ENCODE measurements around the gene CDH2. TPM values are rescaled to one million over a fixed set of nuclear protein-coding genes. Genes with fewer than 3 reads are reported as not detected.

The CDH2 gene
- polyA plus RNA-seq, 1 donor from 2014 or later, result not detected

DNA sequence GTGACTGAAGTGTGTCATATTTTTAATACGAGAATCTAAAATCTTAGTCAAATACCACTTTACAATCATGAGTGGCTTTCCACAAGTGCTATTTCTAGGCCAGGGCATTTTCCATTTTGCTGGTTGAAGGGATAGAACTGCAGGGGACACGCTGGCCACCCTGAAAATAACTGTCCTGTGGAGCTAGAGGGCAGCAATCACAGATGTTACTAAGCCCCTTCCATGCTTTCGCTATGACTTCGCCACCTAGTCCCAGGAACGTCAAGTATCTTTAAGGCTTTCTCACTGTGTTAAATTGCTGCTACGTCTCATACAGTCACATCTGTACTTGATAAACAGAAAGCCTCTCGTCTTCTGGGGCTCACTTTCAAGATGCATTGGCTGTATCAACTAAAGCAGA, 171.8 kb downstream of the CDH2 start:
- Mint-ChIP-seq H3K27me3 (no peaks in the 10 kb centered on the region), H3K9me3 (peaks cover 0 to 9% (median 3%) of the 10 kb centered on the region in 3 donors), H3K4me3 (no peak overlapping the region), H3K4me1 (no peaks in the 10 kb centered on the region), H3K36me3 (no peaks in the 10 kb centered on the region), H3K27ac (no peak overlapping the region)

GRCh38 chr18:28004606-28005005, 172.3 kb downstream of the CDH2 start:
- H3K27ac Mint-ChIP-seq, result no peak overlapping the region
- peaks cover 0 to 6% (median 3%) of the 10 kb centered on the region in 3 donors for H3K9me3 Mint-ChIP-seq
- H3K4me1 Mint-ChIP-seq, result no peaks in the 10 kb centered on the region
- H3K36me3 Mint-ChIP-seq, result no peaks in the 10 kb centered on the region
- no peaks in the 10 kb centered on the region for H3K27me3 Mint-ChIP-seq
- H3K4me3 Mint-ChIP-seq, result no peak overlapping the region

DNA sequence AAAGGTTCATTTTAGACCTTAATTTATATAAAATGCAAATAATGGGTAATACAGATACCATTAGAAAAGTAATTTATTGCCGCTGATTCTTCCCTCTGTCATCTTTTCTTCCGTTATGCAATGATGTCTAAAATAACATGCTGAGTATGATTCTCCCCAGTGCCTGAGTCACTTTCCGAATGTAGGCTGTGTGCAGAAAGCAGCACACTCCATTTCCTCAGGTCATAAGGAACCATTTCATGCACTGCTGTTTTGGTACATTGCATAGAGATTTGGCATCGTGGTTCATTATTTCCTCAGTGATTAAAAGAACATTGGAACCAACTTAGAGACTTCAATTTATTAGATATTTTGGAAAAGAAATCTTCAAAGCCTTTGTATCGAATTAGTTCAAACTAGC, 173.5 kb downstream of the CDH2 start:
- Mint-ChIP-seq H3K27ac (no peak overlapping the region), H3K36me3 (no peaks in the 10 kb centered on the region), H3K4me1 (no peaks in the 10 kb centered on the region), H3K9me3 (peaks cover 0 to 4% (median 3%) of the 10 kb centered on the region in 3 donors), H3K4me3 (no peak overlapping the region), H3K27me3 (no peaks in the 10 kb centered on the region)

GRCh38 chr18:28002841-28003240, 174.1 kb downstream of the CDH2 start:
- Mint-ChIP-seq H3K36me3 (no peaks in the 10 kb centered on the region), H3K27me3 (no peaks in the 10 kb centered on the region), H3K27ac (no peak overlapping the region), H3K4me1 (no peaks in the 10 kb centered on the region), H3K4me3 (no peak overlapping the region), H3K9me3 (peaks cover 0 to 4% (median 3%) of the 10 kb centered on the region in 3 donors)

- Mint-ChIP-seq H3K36me3 (no peaks in the 10 kb centered on the region), H3K4me3 (no peak overlapping the region), H3K9me3 (peaks cover 2 to 4% (median 2%) of the 10 kb centered on the region in 3 donors), H3K27me3 (no peaks in the 10 kb centered on the region), H3K27ac (no peak overlapping the region), H3K4me1 (no peaks in the 10 kb centered on the region)
These were observed 180.1 kb downstream of the CDH2 start for GRCh38 chr18:27996801-27997272.

GRCh38 chr18:27995770-27996502, 181.0 kb downstream of the CDH2 start:
- H3K27me3 Mint-ChIP-seq, result no peaks in the 10 kb centered on the region
- H3K4me1 Mint-ChIP-seq, result no peaks in the 10 kb centered on the region
- no peak overlapping the region for H3K4me3 Mint-ChIP-seq
- H3K27ac Mint-ChIP-seq, result no peak overlapping the region
- H3K9me3 Mint-ChIP-seq, result peaks cover 2 to 4% (median 2%) of the 10 kb centered on the region in 3 donors
- no peaks in the 10 kb centered on the region for H3K36me3 Mint-ChIP-seq

GRCh38 chr18:27994571-27994970, 182.4 kb downstream of the CDH2 start:
- peaks cover 2 to 4% (median 2%) of the 10 kb centered on the region in 3 donors for H3K9me3 Mint-ChIP-seq
- no peak overlapping the region for H3K4me3 Mint-ChIP-seq
- H3K4me1 Mint-ChIP-seq, result no peaks in the 10 kb centered on the region

GRCh38 chr18:27991391-27991790, 185.5 kb downstream of the CDH2 start:
- H3K9me3 Mint-ChIP-seq, result peaks cover 0 to 4% (median 2%) of the 10 kb centered on the region in 3 donors
- H3K4me3 Mint-ChIP-seq, result no peak overlapping the region
- no peak overlapping the region for H3K27ac Mint-ChIP-seq
- no peaks in the 10 kb centered on the region for H3K36me3 Mint-ChIP-seq
- H3K4me1 Mint-ChIP-seq, result no peaks in the 10 kb centered on the region
- no peaks in the 10 kb centered on the region for H3K27me3 Mint-ChIP-seq

More at GRCh38 chr18:27994571-27994970, 182.4 kb downstream of the CDH2 start:
- Mint-ChIP-seq H3K36me3 (no peaks in the 10 kb centered on the region), H3K27me3 (no peaks in the 10 kb centered on the region), H3K27ac (no peak overlapping the region)

- no peak overlapping the region for H3K27ac Mint-ChIP-seq
- no peak overlapping the region for H3K4me3 Mint-ChIP-seq
- no peaks in the 10 kb centered on the region for H3K36me3 Mint-ChIP-seq
- peaks cover 0 to 12% (median 0%) of the 10 kb centered on the region in 3 donors for H3K9me3 Mint-ChIP-seq
- H3K27me3 Mint-ChIP-seq, result no peaks in the 10 kb centered on the region
- no peaks in the 10 kb centered on the region for H3K4me1 Mint-ChIP-seq
These were observed 191.1 kb downstream of the CDH2 start for GRCh38 chr18:27985832-27986231.

DNA sequence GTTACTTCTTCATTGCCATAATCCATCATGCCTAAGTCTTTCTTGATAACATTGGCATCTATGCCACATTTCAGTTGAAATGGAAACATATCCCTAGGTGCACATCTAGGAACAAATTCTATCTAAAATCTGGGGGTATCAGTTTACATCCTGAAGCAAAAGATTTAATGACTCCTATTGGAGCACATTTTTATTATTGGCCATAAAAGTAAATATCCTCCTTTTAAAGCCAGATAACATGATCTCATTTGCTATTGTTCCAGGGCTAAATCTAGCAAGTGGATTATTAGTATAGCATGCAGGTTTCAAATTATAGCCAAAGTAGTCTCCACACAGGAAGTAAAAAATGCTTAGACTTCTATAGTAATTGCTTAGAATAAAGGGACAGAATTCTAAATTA, 193.2 kb downstream of the CDH2 start:
- H3K4me3 Mint-ChIP-seq, result no peak overlapping the region
- peaks cover 2% of the 10 kb centered on the region for H3K36me3 Mint-ChIP-seq
- H3K4me1 Mint-ChIP-seq, result no peaks in the 10 kb centered on the region
- H3K27me3 Mint-ChIP-seq, result no peaks in the 10 kb centered on the region
- H3K27ac Mint-ChIP-seq, result no peak overlapping the region
- H3K9me3 Mint-ChIP-seq, result peaks cover 0 to 12% (median 1%) of the 10 kb centered on the region in 3 donors

- Mint-ChIP-seq H3K27me3 (no peaks in the 10 kb centered on the region), H3K4me1 (no peaks in the 10 kb centered on the region), H3K36me3 (peaks cover 2% of the 10 kb centered on the region), H3K4me3 (no peak overlapping the region), H3K9me3 (peaks cover 1 to 3% (median 3%) of the 10 kb centered on the region in 3 donors), H3K27ac (no peak overlapping the region)
These were observed 200.0 kb downstream of the CDH2 start for GRCh38 chr18:27976806-27977408.

GRCh38 chr18:27970321-27970720, 206.6 kb downstream of the CDH2 start:
- H3K9me3 Mint-ChIP-seq, result peaks cover 0 to 1% (median 0%) of the 10 kb centered on the region in 3 donors
- H3K4me1 Mint-ChIP-seq, result no peaks in the 10 kb centered on the region
- no peaks in the 10 kb centered on the region for H3K27me3 Mint-ChIP-seq
- no peak overlapping the region for H3K27ac Mint-ChIP-seq
- no peak overlapping the region for H3K4me3 Mint-ChIP-seq
- no peaks in the 10 kb centered on the region for H3K36me3 Mint-ChIP-seq

DNA sequence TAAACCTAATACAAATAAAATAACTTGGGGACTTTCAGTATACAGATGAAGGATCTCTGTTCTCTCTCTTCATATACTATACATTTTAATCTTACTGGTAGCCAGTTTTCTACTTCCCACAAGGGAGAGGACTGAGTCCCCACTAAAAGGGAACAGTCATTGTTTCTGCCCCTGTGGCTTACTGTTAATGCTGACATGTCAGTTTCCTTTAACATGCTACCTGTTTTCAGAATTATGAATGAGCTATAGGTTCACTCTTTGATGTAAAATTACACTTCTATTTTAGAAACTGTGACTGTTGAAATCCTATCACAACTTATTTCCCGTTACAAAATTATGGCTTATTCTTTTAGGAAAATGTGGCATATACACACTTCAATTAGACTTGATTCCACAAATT, 207.7 kb downstream of the CDH2 start:
- Mint-ChIP-seq H3K27me3 (no peaks in the 10 kb centered on the region), H3K4me3 (no peak overlapping the region), H3K4me1 (no peaks in the 10 kb centered on the region), H3K27ac (no peak overlapping the region), H3K9me3 (peaks cover 0 to 3% (median 2%) of the 10 kb centered on the region in 3 donors), H3K36me3 (no peaks in the 10 kb centered on the region)

DNA sequence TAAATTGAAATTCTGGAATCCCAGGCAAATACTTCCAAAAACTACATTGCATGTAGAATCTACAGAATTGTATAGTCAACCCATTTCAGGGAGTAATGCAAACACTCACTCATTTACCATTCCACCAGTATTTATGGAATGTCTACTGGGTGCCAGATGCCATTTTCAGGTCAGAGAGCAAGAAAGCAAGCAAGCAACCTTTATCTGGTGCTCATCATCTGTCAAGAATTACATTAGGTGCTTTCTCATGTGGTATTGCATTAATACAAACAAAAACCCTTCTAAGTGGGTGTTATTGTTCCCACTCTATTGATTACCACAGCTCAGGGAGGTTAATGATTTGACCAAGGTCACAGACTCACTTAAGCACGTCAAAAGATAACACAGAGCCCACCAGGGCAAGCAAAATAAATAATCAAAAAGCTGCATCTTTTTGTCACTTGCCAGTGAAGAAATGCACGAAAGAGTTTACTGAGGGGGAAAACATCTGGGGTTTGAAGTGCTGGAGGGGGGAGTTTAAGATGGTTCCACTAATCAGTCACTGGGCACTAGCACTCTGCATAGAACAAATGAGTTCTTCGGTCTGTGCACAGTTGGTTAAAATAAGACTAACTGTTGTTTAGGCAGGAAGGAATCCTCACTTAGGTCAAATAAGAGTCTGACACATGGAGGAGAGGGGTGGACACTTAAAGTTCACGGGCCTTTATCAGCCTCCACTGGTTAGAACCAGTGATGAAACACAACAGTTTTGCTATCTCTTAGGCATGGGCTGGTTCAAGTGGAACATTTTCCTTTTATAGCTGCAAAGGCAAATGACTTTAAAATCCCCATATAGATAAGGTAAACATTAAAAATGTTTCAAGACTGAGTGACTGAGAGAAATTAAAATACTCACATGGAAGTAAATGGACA, 208.8 kb downstream of the CDH2 start:
- Mint-ChIP-seq H3K27me3 (no peaks in the 10 kb centered on the region), H3K36me3 (no peaks in the 10 kb centered on the region), H3K4me1 (no peaks in the 10 kb centered on the region), H3K4me3 (no peak overlapping the region), H3K9me3 (peaks cover 0 to 3% (median 2%) of the 10 kb centered on the region in 3 donors), H3K27ac (no peak overlapping the region)

DNA sequence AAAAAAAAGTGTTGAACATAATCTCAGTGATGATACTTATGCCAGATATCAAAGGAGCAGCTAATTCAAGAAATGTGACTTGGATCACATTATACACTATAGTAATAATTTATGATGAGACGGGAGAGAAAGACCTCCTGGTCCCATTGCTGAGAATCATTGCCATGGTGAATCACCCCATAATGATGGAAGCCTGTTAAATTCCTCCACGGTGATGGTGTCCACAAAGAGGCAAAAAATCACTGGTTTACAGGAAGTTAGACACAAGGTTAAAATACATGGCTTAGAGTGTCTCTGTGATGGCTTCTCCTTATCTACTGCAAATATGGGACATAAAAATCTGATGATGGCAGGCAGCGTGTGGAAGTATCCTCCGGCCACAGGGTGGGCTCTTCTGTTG, 210.0 kb downstream of the CDH2 start:
- H3K36me3 Mint-ChIP-seq, result no peaks in the 10 kb centered on the region
- peaks cover 0 to 3% (median 2%) of the 10 kb centered on the region in 3 donors for H3K9me3 Mint-ChIP-seq
- H3K4me3 Mint-ChIP-seq, result no peak overlapping the region
- H3K27me3 Mint-ChIP-seq, result no peaks in the 10 kb centered on the region
- no peak overlapping the region for H3K27ac Mint-ChIP-seq
- H3K4me1 Mint-ChIP-seq, result no peaks in the 10 kb centered on the region

Data from IgD-negative memory B cell (primary cell).